Karpas-422 (cell line): ENCODE measurements around the gene DEDD2. TPM values are rescaled to one million over a fixed set of nuclear protein-coding genes. Genes with fewer than 3 reads are reported as not detected.

ENCODE experiments used
- DNase-seq: peaks from one replicate; pipeline ENCODE4 v3.0.0-alpha.2; 2015
- H2AFZ ChIP-seq: fragments of 200-600 bp; sonication (generic); 2 replicates; pipeline ENCODE4 v1.6.1; 2014; ENCODE audit warnings: antibody characterized with exemption, low read length, mixed read lengths
- H3K27ac ChIP-seq: fragments of 200-600 bp; sonication (generic); 2 replicates; pipeline ENCODE4 v1.5.1; 2014; ENCODE audit warnings: mild to moderate bottlenecking, low read length, moderate library complexity
- H3K27me3 ChIP-seq: fragments of 200-600 bp; sonication (generic); 2 replicates; pipeline ENCODE4 v1.6.1; 2014; ENCODE audit warnings: low read length, mixed read lengths
- H3K36me3 ChIP-seq: fragments of 200-600 bp; sonication (generic); 2 replicates; pipeline ENCODE4 v1.6.1; 2014; ENCODE audit warnings: low read length, mixed read lengths; ENCODE audit not compliant: insufficient read depth
- H3K4me1 ChIP-seq: fragments of 200-600 bp; sonication (generic); 2 replicates; pipeline ENCODE4 v1.6.1; 2014; ENCODE audit warnings: mild to moderate bottlenecking, low read length, mixed read lengths
- H3K4me2 ChIP-seq: fragments of 200-600 bp; sonication (generic); 2 replicates; pipeline ENCODE4 v1.6.1; 2014; ENCODE audit warnings: low read length, low read depth, mild to moderate bottlenecking; ENCODE audit not compliant: poor library complexity, severe bottlenecking
- H3K4me3 ChIP-seq: fragments of 200-600 bp; sonication (generic); 2 replicates; pipeline ENCODE4 v1.5.1; 2014; ENCODE audit warnings: mild to moderate bottlenecking, antibody characterized with exemption, low read length, mixed read lengths
- H3K79me2 ChIP-seq: fragments of 200-600 bp; sonication (generic); 2 replicates; pipeline ENCODE4 v1.6.1; 2014; ENCODE audit warnings: mild to moderate bottlenecking, low read length, mixed read lengths
- H3K9ac ChIP-seq: fragments of 200-600 bp; sonication (generic); 2 replicates; pipeline ENCODE4 v1.6.0; 2014; ENCODE audit warnings: low read length
- H3K9me2 ChIP-seq: fragments of 200-600 bp; sonication (generic), shearing (Covaris generic); replicated peaks from 2 replicates; pipeline ENCODE4 v1.6.0; 2014; ENCODE audit warnings: mild to moderate bottlenecking, low read length, moderate library complexity; ENCODE audit not compliant: insufficient read depth
- H3K9me3 ChIP-seq: fragments of 300-700, 200-600 bp; sonication (generic); 2 replicates; pipeline ENCODE4 v1.6.1; 2014; ENCODE audit warnings: low read length, mixed read lengths
- H4K20me1 ChIP-seq: fragments of 200-600 bp; sonication (generic); 2 replicates; pipeline ENCODE4 v1.6.1; 2014; ENCODE audit warnings: mild to moderate bottlenecking, antibody characterized with exemption, low read length, low read depth; ENCODE audit not compliant: insufficient read depth
- total RNA-seq: library from RNA; depleted of rRNA; stranded (reverse); fragments of >200 nt; shearing (Covaris generic); gene quantifications from 2 replicates; pipeline ENCODE4 v1.2.3, GENCODE V29; 2014; ENCODE audit warnings: low replicate concordance; rRNA removed

Gene DEDD2
- total RNA-seq, 1 experiment from 2014 or later: 16.3 TPM

DNA sequence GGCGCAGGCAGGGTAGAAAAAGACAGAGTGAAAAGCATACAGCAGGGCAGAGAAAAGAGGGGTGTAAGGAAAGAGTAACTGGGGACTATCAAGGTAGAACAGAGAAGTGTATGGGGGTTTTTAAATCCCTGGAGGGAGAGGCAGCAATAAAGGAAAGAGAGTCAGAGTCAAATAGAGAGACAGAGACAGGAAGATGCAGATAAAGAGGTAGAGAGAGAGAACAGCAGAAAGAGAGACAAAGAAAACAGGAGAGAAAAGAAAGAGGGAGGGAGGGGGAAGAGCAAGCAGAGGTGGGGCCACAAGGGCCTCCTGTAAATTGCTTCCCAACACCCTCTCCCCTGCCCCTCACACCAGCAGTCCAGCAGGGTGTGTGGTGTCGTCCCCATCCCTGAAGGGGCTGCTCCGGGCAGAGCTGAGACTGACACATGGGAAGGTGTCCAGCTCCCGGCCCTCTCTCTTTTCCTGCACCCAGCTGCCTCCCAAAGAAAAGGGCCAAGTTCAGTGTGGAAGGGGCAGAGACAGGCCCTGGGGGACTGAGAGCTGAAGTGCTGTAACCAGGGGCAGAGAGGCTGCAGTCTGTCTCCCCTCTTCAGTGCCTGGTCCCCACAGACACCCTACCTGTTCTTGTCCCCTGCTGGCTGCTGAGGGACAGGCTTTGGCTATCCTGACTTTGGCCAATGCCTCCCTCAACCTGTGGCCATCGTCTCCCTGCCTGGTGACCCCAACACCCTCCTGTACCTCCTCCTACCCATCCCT lies 67.9 kb downstream of the DEDD2 start:
- H3K27me3 ChIP-seq: no peaks in the 10 kb centered on the region
- H3K27ac ChIP-seq: no peak overlapping the region
- H3K79me2 ChIP-seq: no peaks in the 10 kb centered on the region
- H3K9me3 ChIP-seq: no peaks in the 10 kb centered on the region
- no peaks in the 10 kb centered on the region for H3K9me2 ChIP-seq
- H3K4me2 ChIP-seq: no peak overlapping the region
- H3K9ac ChIP-seq: no peak overlapping the region
- no peaks in the 10 kb centered on the region for H3K36me3 ChIP-seq
- peaks cover 2% of the 10 kb centered on the region for H3K4me1 ChIP-seq
- peak; percentile 37 for DNase-seq
- H3K4me3 ChIP-seq: no peak overlapping the region
- H4K20me1 ChIP-seq: peaks cover 11% of the 10 kb centered on the region; the same call in 1 of the 2 replicates
- H2AFZ ChIP-seq: no peak overlapping the region

Other genes with a start within 250 kb of the DEDD2 start
- gene ATP1A3, start 223.4 kb downstream of the DEDD2 start, total RNA-seq: 22.4 and 26.6 TPM in 2 replicates
- gene GRIK5, start 147.5 kb downstream of the DEDD2 start, total RNA-seq: 0.07 and 1.4 TPM in 2 replicates
- 15.1 and 23.5 TPM in 2 replicates for gene ZNF574, start 141.5 kb downstream of the DEDD2 start, total RNA-seq
- 61.9 and 69.4 TPM in 2 replicates for gene POU2F2, start 85.2 kb downstream of the DEDD2 start, total RNA-seq
- gene ZNF526, start 2.6 kb upstream of the DEDD2 start, total RNA-seq: 3.4 and 9.1 TPM in 2 replicates
- 17.7 and 29.3 TPM in 2 replicates for gene GSK3A, start 24.9 kb upstream of the DEDD2 start, total RNA-seq
- gene ERF, start 37.5 kb upstream of the DEDD2 start, total RNA-seq: 36.4 and 53.6 TPM in 2 replicates
- gene CIC, start 51.6 kb upstream of the DEDD2 start, total RNA-seq: 25.0 and 30.6 TPM in 2 replicates
- 0.25 and 1.2 TPM in 2 replicates for gene PRR19, start 84.5 kb upstream of the DEDD2 start, total RNA-seq
- gene PAFAH1B3, start 84.9 kb upstream of the DEDD2 start, total RNA-seq: 66.2 and 102 TPM in 2 replicates
- gene TMEM145, start 95.6 kb upstream of the DEDD2 start, total RNA-seq: 18.7 and 30.5 TPM in 2 replicates
- 6.5 and 15.9 TPM in 2 replicates for gene MEGF8, start 108.0 kb upstream of the DEDD2 start, total RNA-seq
- gene CNFN, start 172.6 kb upstream of the DEDD2 start, total RNA-seq: not detected in 2 replicates
- gene LIPE, start 209.7 kb upstream of the DEDD2 start, total RNA-seq: 16.3 and 50.6 TPM in 2 replicates
- gene CXCL17, start 225.3 kb upstream of the DEDD2 start, total RNA-seq: not detected in 2 replicates